OCI-LY7 (cell line): ENCODE measurements around the gene TFF2. TPM values are rescaled to one million over a fixed set of nuclear protein-coding genes. Genes with fewer than 3 reads are reported as not detected.

Experiments
- BruUV-seq: library from RNA; stranded (reverse); fragments of 400-500 nt; replicated peaks from 2 replicates; lab custom pipeline; 2021; lab: Mats Ljungman, UMichigan
- CTCF ChIA-PET: fragments of 300-600 bp; sonication (Branson Sonifier 250); formaldehyde crosslinking; loops from one replicate; lab custom pipeline; 2022; ENCODE audit warnings: antibody characterized with exemption; ENCODE audit not compliant: unreplicated experiment; lab: Charles Lee
- POLR2A ChIA-PET: fragments of 300-600 bp; sonication (Branson Sonifier 250); formaldehyde crosslinking; loops from one replicate; lab custom pipeline; 2022; ENCODE audit warnings: antibody characterized with exemption; lab: Charles Lee
- DNase-seq: peaks from one replicate; pipeline ENCODE4 v3.0.0-alpha.2; 2015; ENCODE audit warnings: low spot score
- H2AFZ ChIP-seq: fragments of 200-600 bp; sonication (generic), shearing (Covaris generic); 2 replicates; pipeline ENCODE4 v1.6.1; 2014; ENCODE audit warnings: mild to moderate bottlenecking, antibody characterized with exemption, low read length, moderate library complexity
- H3K27ac ChIP-seq: fragments of 200-600 bp; sonication (generic); 2 replicates; pipeline ENCODE4 v1.5.1; 2014; ENCODE audit warnings: mixed run types, low read depth, mild to moderate bottlenecking, moderate library complexity, low read length, inconsistent platforms; ENCODE audit not compliant: poor library complexity, severe bottlenecking
- H3K36me3 ChIP-seq: fragments of 200-600 bp; sonication (generic); 2 replicates; pipeline ENCODE4 v1.6.1; 2014; ENCODE audit warnings: mild to moderate bottlenecking, antibody characterized with exemption, low read length, moderate library complexity, mixed read lengths; ENCODE audit not compliant: insufficient read depth
- H3K4me1 ChIP-seq: fragments of 200-600 bp; sonication (generic); 2 replicates; pipeline ENCODE4 v1.5.1; 2014; ENCODE audit warnings: mild to moderate bottlenecking, low read length; ENCODE audit not compliant: insufficient read depth, poor library complexity, severe bottlenecking
- H3K4me2 ChIP-seq: fragments of 200-600 bp; sonication (generic); 2 replicates; pipeline ENCODE4 v1.6.1; 2014; ENCODE audit warnings: mild to moderate bottlenecking, low read length
- H3K4me3 ChIP-seq: fragments of 200-600 bp; sonication (generic); 2 replicates; pipeline ENCODE4 v1.5.1; 2014; ENCODE audit warnings: mild to moderate bottlenecking, low read depth, low read length; ENCODE audit not compliant: poor library complexity, severe bottlenecking
- H3K79me2 ChIP-seq: fragments of 200-600 bp; sonication (generic); 2 replicates; pipeline ENCODE4 v1.6.1; 2016; ENCODE audit warnings: low read depth, mild to moderate bottlenecking, low read length, moderate library complexity, mixed read lengths; ENCODE audit not compliant: insufficient read depth
- H3K9me2 ChIP-seq: fragments of 200-600 bp; sonication (generic); 2 replicates; pipeline ENCODE4 v1.6.1; 2016; ENCODE audit warnings: mild to moderate bottlenecking, low read length, mixed read lengths; ENCODE audit not compliant: insufficient read depth
- H3K9me3 ChIP-seq: fragments of 200-600 bp; sonication (generic); 2 replicates; pipeline ENCODE4 v1.6.1; 2014; ENCODE audit warnings: mild to moderate bottlenecking, mixed run types, low read length, mixed read lengths
- H4K20me1 ChIP-seq: fragments of 200-600 bp; sonication (generic); 2 replicates; pipeline ENCODE4 v1.6.1; 2014; ENCODE audit warnings: mild to moderate bottlenecking, antibody characterized with exemption, low read length, moderate library complexity, mixed read lengths; ENCODE audit not compliant: insufficient read depth
- CTCF ChIP-seq: fragments of 200-600 bp; sonication (generic); conservative IDR thresholded peaks from 2 replicates; pipeline ENCODE4 v1.5.1; 2014; ENCODE audit warnings: mild to moderate bottlenecking, antibody characterized with exemption, low read length, moderate library complexity, mixed read lengths
- EZH2phosphoT487 ChIP-seq: fragments of 200-600 bp; sonication (generic); IDR thresholded peaks from 2 replicates; pipeline ENCODE4 v1.6.1; 2018; ENCODE audit warnings: low read depth, borderline replicate concordance, mild to moderate bottlenecking, mixed run types, antibody characterized with exemption, low read length, moderate library complexity, mixed read lengths
- intact Hi-C: fragments of 100-400 bp; cut with micrococcal nuclease; formaldehyde crosslinking; loops from one replicate; pipeline ENCODE4 v1.10.0; 2022; ENCODE audit not compliant: unreplicated experiment
- total RNA-seq, 2 experiments: library from RNA; depleted of rRNA in 1 of 2; stranded (reverse); fragments of >200 nt in 1 of 2; shearing (Covaris generic) in 1 of 2; gene quantifications; 2 replicates each; pipeline ENCODE4 v1.2.3, GENCODE V29; 2014 to 2022

Gene TFF2
- total RNA-seq, 2 experiments from 2014 or later, result not detected

DNA sequence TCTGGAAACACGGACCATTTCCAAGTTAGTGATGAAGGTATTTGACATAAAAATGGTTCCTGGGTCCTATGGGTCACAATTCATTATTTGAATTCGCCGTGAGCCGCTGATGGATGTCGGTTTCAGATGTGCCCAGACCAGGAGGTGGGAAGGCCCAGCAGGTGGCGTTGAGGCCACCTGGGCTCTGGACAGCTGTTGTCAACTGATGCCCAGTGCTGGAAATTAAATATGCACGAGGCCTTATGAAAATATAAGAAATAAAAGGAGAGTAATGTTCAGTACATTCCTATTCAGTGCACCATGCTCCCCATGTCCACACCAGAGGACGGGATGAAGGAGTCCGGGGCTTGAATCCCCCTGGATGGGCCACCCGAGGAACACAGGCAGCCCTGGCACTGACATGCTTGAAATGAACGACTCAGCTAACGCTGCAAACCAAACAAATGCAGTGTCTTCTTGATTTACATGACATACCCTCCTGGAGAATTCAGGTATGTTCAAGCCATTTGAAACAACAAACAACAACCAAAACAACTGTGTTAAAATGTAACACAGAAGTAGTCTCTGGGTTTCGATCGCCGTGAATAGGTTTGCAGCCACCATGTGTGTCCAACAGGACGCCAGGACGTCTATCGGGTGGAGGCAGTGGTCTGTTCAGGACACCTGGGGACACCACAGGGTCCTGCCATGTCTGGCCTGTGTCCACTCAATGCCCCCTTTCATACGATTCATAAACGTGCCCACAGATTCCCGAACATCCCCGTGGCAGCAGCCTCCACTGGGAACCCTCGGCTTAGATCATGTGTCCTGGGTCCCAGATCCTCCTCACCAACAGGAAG, 41.7 kb downstream of the TFF2 start:
- no TSS peak for BruUV-seq
- TF ChIP-seq CTCF, result no peak; the same call in 1 of the 2 replicates
- TF ChIP-seq EZH2phosphoT487, result no peak
- intact Hi-C loops, result loop anchor here (1.0 to 5.0 kb wide), 5 partner anchors 72 to 228 kb away; no protein-coding TSS in a partner anchor
- Histone ChIP-seq H3K4me3 (no peak overlapping the region), H3K9me2 (no peaks in the 10 kb centered on the region), H4K20me1 (no peaks in the 10 kb centered on the region), H3K4me2 (no peak overlapping the region), H3K79me2 (no peaks in the 10 kb centered on the region), H3K36me3 (no peaks in the 10 kb centered on the region), H3K9me3 (no peaks in the 10 kb centered on the region), H3K4me1 (peaks cover 15% of the 10 kb centered on the region), H2AFZ (no peak overlapping the region), H3K27ac (no peak overlapping the region)
- CTCF ChIA-PET, result interaction anchor here (0.6 to 2.3 kb wide), 6 partner anchors 64 to 548 kb away, joined by 3 to 11 read pairs (median 4); no protein-coding TSS in a partner anchor
- DNase-seq, result no peak
- POLR2A ChIA-PET, result no interaction called here

GRCh38 chr21:42308161-42308913, 42.5 kb downstream of the TFF2 start:
- DNase-seq, result no peak
- TF ChIP-seq EZH2phosphoT487 (no peak), CTCF (no peak)
- POLR2A ChIA-PET, result no interaction called here
- Histone ChIP-seq H3K27ac (no peak overlapping the region), H3K36me3 (no peaks in the 10 kb centered on the region), H2AFZ (no peak overlapping the region), H3K4me2 (no peak overlapping the region), H3K9me3 (no peaks in the 10 kb centered on the region), H3K4me3 (no peak overlapping the region), H4K20me1 (no peaks in the 10 kb centered on the region), H3K79me2 (no peaks in the 10 kb centered on the region), H3K4me1 (peaks cover 15% of the 10 kb centered on the region), H3K9me2 (no peaks in the 10 kb centered on the region)
- BruUV-seq, result no TSS peak
- CTCF ChIA-PET, result interaction anchor here (0.6 kb wide), 1 partner anchor 228 kb away, joined by 3 read pairs; no protein-coding TSS in a partner anchor
- intact Hi-C loops, result loop anchor here (2.0 to 5.0 kb wide), 4 partner anchors 72 to 228 kb away; no protein-coding TSS in a partner anchor
